ENCODE data around the gene STPG1.
"Not testable (repeated sequence)": the region's sequence is repeated elsewhere in the genome, so short reads cannot be mapped to it uniquely, and the experiment has no call there.

STPG1 gene

DNA sequence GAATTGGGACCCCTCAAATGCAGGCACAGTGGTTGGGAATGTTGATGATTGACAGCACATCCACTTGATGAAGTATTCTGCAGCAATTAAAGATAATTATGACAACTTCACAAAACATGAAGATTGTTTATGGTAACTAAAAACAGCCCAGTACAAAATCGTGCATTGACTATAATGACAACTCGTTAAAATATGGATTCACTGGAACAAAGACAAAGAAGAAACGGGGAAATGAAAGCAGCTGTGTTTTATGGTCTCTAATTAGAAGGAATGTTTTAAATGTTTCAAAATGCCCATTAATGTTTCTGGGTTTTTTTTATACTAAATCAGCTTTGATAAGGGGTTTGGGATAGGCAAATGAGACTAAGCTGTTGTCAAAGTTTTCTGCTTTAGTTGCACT lies 38.2 kb upstream of the STPG1 start:
- TF ChIP-seq, protein P1, sequence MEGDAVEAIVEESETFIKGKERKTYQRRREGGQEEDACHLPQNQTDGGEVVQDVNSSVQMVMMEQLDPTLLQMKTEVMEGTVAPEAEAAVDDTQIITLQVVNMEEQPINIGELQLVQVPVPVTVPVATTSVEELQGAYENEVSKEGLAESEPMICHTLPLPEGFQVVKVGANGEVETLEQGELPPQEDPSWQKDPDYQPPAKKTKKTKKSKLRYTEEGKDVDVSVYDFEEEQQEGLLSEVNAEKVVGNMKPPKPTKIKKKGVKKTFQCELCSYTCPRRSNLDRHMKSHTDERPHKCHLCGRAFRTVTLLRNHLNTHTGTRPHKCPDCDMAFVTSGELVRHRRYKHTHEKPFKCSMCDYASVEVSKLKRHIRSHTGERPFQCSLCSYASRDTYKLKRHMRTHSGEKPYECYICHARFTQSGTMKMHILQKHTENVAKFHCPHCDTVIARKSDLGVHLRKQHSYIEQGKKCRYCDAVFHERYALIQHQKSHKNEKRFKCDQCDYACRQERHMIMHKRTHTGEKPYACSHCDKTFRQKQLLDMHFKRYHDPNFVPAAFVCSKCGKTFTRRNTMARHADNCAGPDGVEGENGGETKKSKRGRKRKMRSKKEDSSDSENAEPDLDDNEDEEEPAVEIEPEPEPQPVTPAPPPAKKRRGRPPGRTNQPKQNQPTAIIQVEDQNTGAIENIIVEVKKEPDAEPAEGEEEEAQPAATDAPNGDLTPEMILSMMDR (IDR thresholded peaks at IDR 0.05; ENCODE audit: low read depth, low read length): no peak
- no peak for DNase-seq (ENCODE audit: extremely low read depth, low read depth)

DNA sequence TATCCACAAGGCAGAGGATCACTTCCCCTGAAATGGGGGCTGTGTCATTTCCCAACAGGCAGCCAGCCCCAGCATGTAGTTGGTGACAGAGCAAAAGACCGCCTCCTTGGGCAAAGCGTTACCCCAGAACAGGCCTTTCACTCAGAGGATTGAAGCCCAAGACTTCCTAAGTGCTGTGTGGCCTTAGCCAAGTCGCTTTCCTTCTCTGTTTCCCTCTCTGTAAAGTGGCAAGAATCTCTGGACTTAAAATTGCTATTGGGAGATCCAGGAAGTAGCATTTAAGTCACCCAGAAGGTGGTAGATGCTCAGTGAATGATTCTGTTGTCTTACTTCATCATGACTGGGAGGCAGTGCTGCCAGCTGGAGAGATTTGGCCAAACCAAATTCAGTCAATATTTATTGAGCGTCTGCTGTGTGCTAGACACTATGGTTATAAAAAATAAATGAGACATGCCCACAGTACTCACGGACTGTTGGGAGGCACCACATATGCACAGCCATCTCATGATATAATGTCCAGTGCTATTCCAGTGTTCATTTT lies 37.3 kb upstream of the STPG1 start:
- TF ChIP-seq, protein P1 (IDR thresholded peaks at IDR 0.05; ENCODE audit: low read depth, low read length): no peak
- no peak for DNase-seq (ENCODE audit: extremely low read depth, low read depth)

DNA sequence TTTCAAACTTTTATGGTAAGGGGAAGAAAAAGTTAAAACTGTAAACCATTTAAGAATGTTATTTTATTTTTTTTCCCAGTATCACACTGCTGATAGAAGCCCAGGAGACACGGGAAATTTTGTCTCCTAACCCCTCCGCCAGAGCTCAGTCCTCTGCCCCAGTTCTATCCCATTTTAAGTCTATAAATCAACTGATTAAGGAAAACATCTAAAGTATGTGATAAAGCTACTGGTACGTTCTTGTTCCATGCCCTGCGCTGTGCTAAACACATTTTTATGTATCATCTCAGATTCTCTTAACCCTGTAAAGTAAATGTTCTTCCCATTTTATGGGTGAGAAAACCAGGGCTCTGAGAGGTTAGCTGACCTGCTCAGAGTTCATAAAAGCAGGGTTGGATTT lies 36.7 kb upstream of the STPG1 start:
- TF ChIP-seq, protein P1 (IDR thresholded peaks at IDR 0.05; ENCODE audit: low read depth, low read length): no peak
- no peak for DNase-seq (ENCODE audit: extremely low read depth, low read depth)

DNA sequence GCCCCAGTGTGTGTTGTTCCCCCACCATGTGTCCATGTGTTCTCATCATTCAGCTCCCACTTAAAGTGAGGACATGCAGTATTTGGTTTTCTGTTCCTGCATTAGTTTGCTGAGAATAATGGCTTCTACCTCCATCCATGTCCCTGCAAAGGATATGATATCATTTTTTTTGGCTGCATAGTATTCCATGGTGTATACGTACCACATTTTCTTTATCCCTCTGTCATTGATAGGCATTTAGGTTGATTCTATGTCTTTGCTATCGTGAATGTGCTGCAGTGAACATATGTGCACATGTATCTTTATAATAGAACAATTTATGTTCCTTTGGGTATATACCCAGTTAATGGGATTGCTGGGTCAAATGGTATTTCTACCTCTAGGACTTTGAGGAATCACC lies 32.9 kb upstream of the STPG1 start:
- not testable (repeated sequence) for DNase-seq (ENCODE audit: extremely low read depth, low read depth)

DNA sequence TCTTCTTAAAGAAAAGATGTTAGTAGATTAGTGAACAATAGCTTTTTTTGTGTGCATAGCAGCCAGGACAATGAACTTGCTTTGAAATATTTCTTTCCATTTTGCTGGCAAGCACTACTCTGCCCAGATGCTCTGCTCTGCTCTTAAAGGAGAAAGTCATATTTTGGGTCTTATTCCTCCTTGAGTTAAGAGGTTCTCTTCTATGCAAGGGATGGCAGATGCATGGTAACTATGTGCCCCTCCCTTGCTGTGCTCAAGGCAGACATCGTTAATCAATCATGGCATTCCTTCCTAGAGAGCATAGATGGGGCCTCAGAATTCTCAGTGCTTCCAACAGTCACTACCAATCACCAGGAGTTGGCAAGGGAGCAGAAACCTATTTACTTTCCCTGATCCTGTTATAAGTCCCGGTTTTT lies 29.7 kb upstream of the STPG1 start:
- DNase-seq (ENCODE audit: extremely low read depth, low read depth): no peak
- TF ChIP-seq, protein P1 (IDR thresholded peaks at IDR 0.05; ENCODE audit: low read depth, low read length): no peak

DNA sequence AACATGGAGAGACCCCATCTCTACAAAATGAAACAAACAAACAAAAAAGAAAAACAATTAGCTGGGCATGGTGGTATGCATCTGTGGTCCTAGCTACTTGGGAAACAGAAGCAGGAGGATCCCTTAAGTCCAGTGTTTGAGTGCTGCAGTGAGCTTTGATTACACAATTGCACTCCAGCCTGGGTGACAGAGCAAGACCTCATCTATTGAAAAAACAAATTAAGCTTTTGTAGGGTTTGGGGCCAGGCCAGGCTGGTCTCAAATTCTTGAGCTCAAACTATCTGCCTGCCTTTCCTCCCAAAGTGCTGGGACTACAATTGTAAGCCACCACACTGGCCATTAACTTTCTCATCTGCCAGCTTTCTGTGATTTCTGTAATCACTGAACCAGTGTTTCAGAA lies 29.2 kb upstream of the STPG1 start:
- TF ChIP-seq, protein P1 (IDR thresholded peaks at IDR 0.05; ENCODE audit: low read depth, low read length): no peak
- no peak for DNase-seq (ENCODE audit: extremely low read depth, low read depth)

DNA sequence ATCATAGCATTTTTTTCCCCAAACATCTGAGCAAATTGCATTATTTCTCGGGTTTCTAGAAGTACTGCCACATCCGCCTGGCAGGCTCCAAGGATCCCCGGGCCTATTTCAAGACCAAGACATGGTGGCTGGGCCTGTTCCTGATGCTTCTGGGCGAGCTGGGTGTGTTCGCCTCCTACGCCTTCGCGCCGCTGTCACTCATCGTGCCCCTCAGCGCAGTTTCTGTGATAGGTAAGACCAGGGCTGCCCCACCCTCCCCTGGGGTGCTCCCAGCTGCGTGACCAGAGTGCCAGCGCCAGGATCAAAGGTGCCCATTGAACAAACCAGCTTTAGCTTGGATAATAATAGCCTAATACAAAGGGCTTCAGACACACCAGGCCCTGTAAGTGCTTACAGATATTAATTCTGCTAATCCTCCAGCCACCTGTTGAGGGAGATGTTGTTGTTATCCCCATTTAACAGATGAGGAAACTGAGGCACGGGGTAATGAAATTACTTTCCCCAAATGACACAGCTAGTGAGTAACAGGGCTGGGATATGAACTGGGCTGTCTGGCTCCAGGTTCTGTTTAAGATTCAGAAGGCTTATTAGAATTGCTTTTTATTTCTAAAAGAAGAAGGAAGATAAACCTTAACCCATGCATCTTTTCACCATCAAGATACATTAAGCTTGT lies 28.6 kb upstream of the STPG1 start:
- TF ChIP-seq, protein P1 (IDR thresholded peaks at IDR 0.05; ENCODE audit: low read depth, low read length): no peak
- no peak for DNase-seq (ENCODE audit: extremely low read depth, low read depth)

DNA sequence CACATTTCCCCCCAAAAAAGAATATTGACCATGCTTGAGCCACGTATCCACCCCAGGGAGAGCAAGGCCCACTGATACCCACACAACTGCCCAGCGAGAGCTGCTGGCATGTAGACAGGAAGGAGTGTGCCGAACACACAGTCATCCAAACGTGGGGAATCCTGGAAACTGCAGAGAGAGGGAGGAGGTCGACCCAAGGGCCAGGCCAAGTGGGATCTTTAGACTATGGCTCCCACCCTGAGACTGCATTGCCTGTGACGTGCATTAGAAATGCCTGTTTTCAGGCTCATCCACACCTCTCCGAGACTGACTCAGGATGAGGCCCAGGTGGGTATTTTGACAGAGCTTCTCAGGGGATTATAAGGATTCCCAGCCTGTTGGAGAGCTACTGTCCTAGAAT lies 27.9 kb upstream of the STPG1 start:
- no peak for DNase-seq (ENCODE audit: extremely low read depth, low read depth)
- TF ChIP-seq, protein P1 (IDR thresholded peaks at IDR 0.05; ENCODE audit: low read depth, low read length): no peak
